GM12878 (cell line): ENCODE results near the gene MORN2. TPM values are rescaled to one million over a fixed set of nuclear protein-coding genes. Genes with fewer than 3 reads are reported as not detected.

Experiments
- ATAC-seq: fragments of 200-7000 bp; cut with Tn5 transposase; 3 replicates; pipeline ENCODE4 v1.9.1; 2020; ENCODE audit warnings: mild to moderate bottlenecking, moderate library complexity
- BruUV-seq: library from RNA; stranded (reverse); fragments of 400-500 nt; replicated peaks from 2 replicates; lab custom pipeline; 2021; lab: Mats Ljungman, UMichigan
- CTCF ChIA-PET: fragments of 300-600 bp; sonication (Branson Sonifier 250); formaldehyde crosslinking; extraction: SDS; loops from one replicate; lab custom pipeline; 2021; ENCODE audit warnings: inconsistent platforms; lab: Yijun Ruan, JAX
- POLR2A ChIA-PET: fragments of 350-600 bp; formaldehyde crosslinking; extraction: SDS; loops from one replicate; lab custom pipeline; 2021; ENCODE audit warnings: inconsistent platforms; lab: Charles Lee
- RAD21 ChIA-PET: fragments of 300-600 bp; sonication (Branson Sonifier 250); formaldehyde crosslinking; loops from one replicate; lab custom pipeline; 2023; ENCODE audit warnings: antibody characterized with exemption; ENCODE audit not compliant: unreplicated experiment; lab: Charles Lee
- SMC1A ChIA-PET: fragments of 300-600 bp; sonication (Branson Sonifier 250); formaldehyde crosslinking; loops from one replicate; lab custom pipeline; 2023; ENCODE audit not compliant: unreplicated experiment, uncharacterized antibody; lab: Charles Lee
- DNase-seq: peaks from one replicate; pipeline ENCODE4 v3.0.0-alpha.2; 2011; ENCODE audit warnings: low read depth, low spot score
- FAIRE-seq: peaks from 3 replicates; lab custom pipeline; 2011; peaks lifted over from hg19 to GRCh38; lab: Jason Lieb, UNC
- H2AFZ ChIP-seq: 2 replicates; pipeline ENCODE4 v1.6.0; 2011; ENCODE audit warnings: low read depth, low read length, control low read depth; ENCODE audit not compliant: control insufficient read depth
- H3K27ac ChIP-seq: 2 replicates; pipeline ENCODE4 v1.5.1; 2011; ENCODE audit warnings: control low read depth; ENCODE audit not compliant: control insufficient read depth, insufficient read depth
- H3K27me3 ChIP-seq, 2 experiments: replicated peaks in 1 of 2; 2 replicates each; pipeline versions ENCODE4 v1.6.0 to v1.6.1; 2011; ENCODE audit warnings: low read length in 1 of 2; ENCODE audit not compliant: control insufficient read depth in 2 of 2, insufficient read depth in 2 of 2
- H3K36me3 ChIP-seq, 2 experiments: 2 replicates each; pipeline ENCODE4 v1.5.1; 2011; ENCODE audit warnings: low read length in 1 of 2; ENCODE audit not compliant: control insufficient read depth in 2 of 2, insufficient read depth in 2 of 2
- H3K4me1 ChIP-seq: 2 replicates; pipeline ENCODE4 v1.6.1; 2011; ENCODE audit warnings: mild to moderate bottlenecking, low read length, moderate library complexity, mixed read lengths; ENCODE audit not compliant: control insufficient read depth, insufficient read depth
- H3K4me2 ChIP-seq: 2 replicates; pipeline ENCODE4 v1.6.0; 2011; ENCODE audit warnings: control low read depth; ENCODE audit not compliant: control insufficient read depth, insufficient read depth
- H3K4me3 ChIP-seq: fragments of 200-600 bp; sonication (generic); 2 replicates; pipeline ENCODE4 v1.5.1; 2016
- H3K79me2 ChIP-seq: 2 replicates; pipeline ENCODE4 v1.6.0; 2011; ENCODE audit warnings: low read length; ENCODE audit not compliant: control insufficient read depth, insufficient read depth
- H3K9ac ChIP-seq: 2 replicates; pipeline ENCODE4 v1.8.0; 2011; ENCODE audit warnings: low read length, control low read depth, mixed read lengths; ENCODE audit not compliant: control insufficient read depth, insufficient read depth
- H3K9me3 ChIP-seq: replicated peaks from 3 replicates; pipeline ENCODE4 v1.5.1; 2011; ENCODE audit warnings: mild to moderate bottlenecking, low read length; ENCODE audit not compliant: control insufficient read depth, insufficient read depth
- H4K20me1 ChIP-seq: 2 replicates; pipeline ENCODE4 v1.6.0; 2011; ENCODE audit not compliant: control insufficient read depth, insufficient read depth
- PKNOX1 ChIP-seq: fragments of 450-650 bp; IDR thresholded peaks from 2 replicates; pipeline ENCODE4 v1.6.1; 2016; ENCODE audit warnings: mild to moderate bottlenecking
- RB1 ChIP-seq: fragments of 450-650 bp; formaldehyde crosslinking; IDR thresholded peaks from 2 replicates; pipeline ENCODE4 v1.6.1; 2017; ENCODE audit warnings: mild to moderate bottlenecking, borderline replicate concordance
- TCF3 ChIP-seq: IDR thresholded peaks from 2 replicates; pipeline ENCODE4 v1.6.1; 2012; ENCODE audit warnings: low read depth, mild to moderate bottlenecking, low read length, borderline replicate concordance; ENCODE audit not compliant: insufficient read depth
- YBX1 ChIP-seq: fragments of 450-650 bp; IDR thresholded peaks from 2 replicates; pipeline ENCODE4 v1.6.1; 2016; ENCODE audit warnings: antibody characterized with exemption
- ZNF687 ChIP-seq: fragments of 450-650 bp; IDR thresholded peaks from 2 replicates; pipeline ENCODE4 v1.6.1; 2017; ENCODE audit warnings: mild to moderate bottlenecking, moderate library complexity
- WGBS: methylation state at CpG from one replicate; pipeline ENCODE4 v1.1.6; 2016; ENCODE audit warnings: low lambda C conversion rate; ENCODE audit not compliant: insufficient replicate concordance, insufficient coverage; ENCODE audit errors: missing lambda C conversion rate; 5-methylcytosine and 5-hydroxymethylcytosine counted together
- in situ Hi-C: fragments of 300-500 bp; cut with MboI; formaldehyde crosslinking; loops from 9 replicates; pipeline ENCODE4 v1.14.3; 2018; ENCODE audit warnings: mixed read lengths
- intact Hi-C: fragments of 100-400 bp; cut with micrococcal nuclease; formaldehyde crosslinking; loops from one replicate; pipeline ENCODE4 v1.14.2; 2022; ENCODE audit not compliant: unreplicated experiment
- polyA plus RNA-seq, 11 experiments: library from polyadenylated mRNA; depleted of rRNA in 4 of 11; unstranded in 6 of 11; stranded (reverse) in 5 of 11; fragments of >200 nt; fragmentation: Nextera tagmentation in 4 of 11; fragmentation: Illumina TruSeq in 1 of 11; extraction: Ambion mirVana in 4 of 11; extraction: Trizol in 1 of 11; gene quantifications; 1 replicate in 1 of 11; 2 replicates in 10 of 11; pipeline versions ENCODE4 v1.2.1 to v1.2.3, GENCODE V29; 2011 to 2016; ENCODE audit warnings: inconsistent platforms in 2 of 11, missing spikeins in 2 of 11, low read depth in 1 of 11
- total RNA-seq, 4 experiments: library from RNA; depleted of rRNA in 3 of 4; stranded (reverse); fragments of >200 nt in 3 of 4; fragmentation: Illumina TruSeq in 1 of 4; extraction: Trizol in 1 of 4; gene quantifications; 2 replicates each; pipeline versions ENCODE4 v1.2.1 to v1.2.3, GENCODE V29; 2013 to 2021

The MORN2 gene
- total and polyA plus RNA-seq, 10 of the 15 experiments (the other 5 are each of a cell fraction or from before 2014, with no cell fraction given), result 2.3 to 26.9 (median 8.0) TPM

- Histone ChIP-seq H3K79me2 (peaks cover 7% of the 10 kb centered on the region), H3K27ac (no peak overlapping the region), H2AFZ (peak overlapping the region; percentile 95), H3K4me1 (no peaks in the 10 kb centered on the region), H3K9ac (no peak overlapping the region), H3K9me3 (no peaks in the 10 kb centered on the region; the same call in 2 of the 3 replicates), H3K36me3 (no peaks in the 10 kb centered on the region), H3K27me3 (no peaks in the 10 kb centered on the region), H3K4me2 (peak overlapping the region; percentile 89), H3K4me3 (peak overlapping the region; percentile 93), H4K20me1 (no peaks in the 10 kb centered on the region)
- 68% methylated on average over 10 of the region's 10 CpGs for WGBS
- ChIA-PET RAD21 (no interaction called here), SMC1A (interaction anchor here (0.6 to 2.2 kb wide), 2 partner anchors 24 to 295 kb away, joined by 3 to 7 read pairs; no protein-coding TSS in a partner anchor), POLR2A (interaction anchor here (1.2 to 1.4 kb wide), 3 partner anchors 12 to 243 kb away, joined by 3 to 4 read pairs (median 3); no protein-coding TSS in a partner anchor), CTCF (no interaction called here)
- no TSS peak for BruUV-seq
- ATAC-seq, result no peak
- intact Hi-C loops, result no loop called here
- in situ Hi-C loops, result no loop called here
- no peak for TF ChIP-seq PKNOX1
- TF ChIP-seq TCF3, result no peak
- TF ChIP-seq YBX1, result no peak
- no peak for TF ChIP-seq ZNF687
- TF ChIP-seq RB1, result no peak
- DNase-seq, result no peak
- FAIRE-seq, result no peak
Observed at GRCh38 chr2:38876407-38876806, 631 bp downstream of the MORN2 start.
